HepG2 (cell line): ENCODE results near the gene CDK6. TPM values are rescaled to one million over a fixed set of nuclear protein-coding genes. Genes with fewer than 3 reads are reported as not detected.

Experiments
- ATAC-seq: fragments of 200-7000 bp; cut with Tn5 transposase; 3 replicates; pipeline ENCODE4 v1.9.1; 2020; ENCODE audit warnings: mild to moderate bottlenecking, moderate library complexity
- BruUV-seq: library from RNA; stranded (reverse); fragments of 400-500 nt; replicated peaks from 2 replicates; lab custom pipeline; 2021; lab: Mats Ljungman, UMichigan
- CTCF ChIA-PET: fragments of 300-600 bp; formaldehyde crosslinking; extraction: SDS; loops from one replicate; lab custom pipeline; 2021; ENCODE audit warnings: low total read pairs, inconsistent platforms, low intra/inter-chr PET ratio; lab: Yijun Ruan, JAX
- POLR2A ChIA-PET: fragments of 350-600 bp; sonication (Branson Sonifier 250); formaldehyde crosslinking; loops from one replicate; lab custom pipeline; 2020; ENCODE audit warnings: antibody characterized with exemption, inconsistent platforms; lab: Yijun Ruan, JAX
- DNase-seq: peaks from one replicate; pipeline ENCODE4 v3.0.0-alpha.2; 2015; ENCODE audit warnings: low spot score
- FAIRE-seq: peaks from 3 replicates; lab custom pipeline; 2011; peaks lifted over from hg19 to GRCh38; lab: Jason Lieb, UNC
- H2AFZ ChIP-seq: one replicate; pipeline ENCODE4 v1.6.1; 2011; ENCODE audit warnings: low read length, inconsistent platforms
- H3K27ac ChIP-seq: fragments of 300-600 bp; 3 replicates; pipeline ENCODE4 v1.8.0; 2011; ENCODE audit warnings: mixed run types, mild to moderate bottlenecking, mixed read lengths, low read length, inconsistent platforms; ENCODE audit not compliant: insufficient read depth; ENCODE audit errors: extremely low read length
- H3K27me3 ChIP-seq, 2 experiments: fragments of 200-600 bp in 1 of 2; 2 replicates in 1 of 2; 3 replicates in 1 of 2; pipeline versions ENCODE4 v1.6.0 to v1.8.0; 2011; ENCODE audit warnings: low read length in 2 of 2, mild to moderate bottlenecking in 2 of 2, moderate library complexity in 2 of 2, inconsistent platforms in 1 of 2; ENCODE audit not compliant: insufficient read depth in 2 of 2, control insufficient read depth in 1 of 2
- H3K36me3 ChIP-seq, 2 experiments: fragments of 200-600 bp in 1 of 2; replicated peaks in 1 of 2; 2 replicates in 1 of 2; 3 replicates in 1 of 2; pipeline versions ENCODE4 v1.5.1 to v1.8.0; 2011; ENCODE audit warnings: low read length in 2 of 2, inconsistent platforms in 1 of 2; ENCODE audit not compliant: insufficient read depth in 2 of 2, control insufficient read depth in 1 of 2
- H3K4me1 ChIP-seq: 2 replicates; pipeline ENCODE4 v1.5.1; 2012; ENCODE audit warnings: low read length, inconsistent platforms; ENCODE audit not compliant: insufficient read depth
- H3K4me2 ChIP-seq: 2 replicates; pipeline ENCODE4 v1.6.0; 2011; ENCODE audit warnings: low read depth, low read length, inconsistent platforms
- H3K4me3 ChIP-seq, 3 experiments: fragments of 200-600 bp in 1 of 3; sonication (generic), shearing (Covaris generic) in 1 of 3; replicated peaks in 1 of 3; 2 replicates each; pipeline ENCODE4 v1.5.1; 2011 to 2016; ENCODE audit warnings: low read length in 3 of 3, inconsistent platforms in 2 of 3, low read depth in 2 of 3, mild to moderate bottlenecking in 2 of 3, control low read depth in 1 of 3, mixed read lengths in 1 of 3; ENCODE audit not compliant: insufficient read depth in 1 of 3
- H3K79me2 ChIP-seq: one replicate; pipeline ENCODE4 v1.6.1; 2011; ENCODE audit warnings: low read length, inconsistent platforms; ENCODE audit not compliant: insufficient read depth
- H3K9ac ChIP-seq: 2 replicates; pipeline ENCODE4 v1.6.0; 2011; ENCODE audit warnings: mild to moderate bottlenecking, low read depth, low read length, inconsistent platforms; ENCODE audit not compliant: insufficient read depth
- H3K9me3 ChIP-seq: 2 replicates; pipeline ENCODE4 v1.5.1; 2012; ENCODE audit warnings: mild to moderate bottlenecking, low read length
- H4K20me1 ChIP-seq: 2 replicates; pipeline ENCODE4 v1.6.0; 2011; ENCODE audit warnings: inconsistent platforms, mild to moderate bottlenecking, low read length, moderate library complexity; ENCODE audit not compliant: insufficient read depth
- KDM5B ChIP-seq: sonication (generic); formaldehyde crosslinking; IDR thresholded peaks from 2 replicates; pipeline ENCODE4 v1.4.0; 2020; ENCODE audit warnings: missing genetic modification reagents, mild to moderate bottlenecking, borderline replicate concordance
- SAFB2 ChIP-seq: sonication (generic); formaldehyde crosslinking; IDR thresholded peaks from 2 replicates; pipeline ENCODE4 v1.5.1; 2020; ENCODE audit warnings: missing genetic modification reagents, low read depth, mild to moderate bottlenecking, borderline replicate concordance
- SMYD3 ChIP-seq: sonication (generic); formaldehyde crosslinking; IDR thresholded peaks from 2 replicates; pipeline ENCODE4 v1.8.1; 2023; ENCODE audit warnings: mild to moderate bottlenecking, missing genetic modification reagents
- ZBTB40 ChIP-seq, 2 experiments: fragments of 450-650 bp in 1 of 2; sonication (generic) in 1 of 2; formaldehyde crosslinking in 1 of 2; IDR thresholded peaks; 2 replicates each; pipeline versions ENCODE4 v1.6.1 to v1.8.0; 2016 to 2022; ENCODE audit warnings: antibody characterized with exemption in 1 of 2, mild to moderate bottlenecking in 1 of 2, missing genetic modification reagents in 1 of 2
- ZFP82 ChIP-seq: sonication (generic); formaldehyde crosslinking; IDR thresholded peaks from 2 replicates; pipeline ENCODE4 v1.5.1; 2020; ENCODE audit warnings: mild to moderate bottlenecking, missing genetic modification reagents, borderline replicate concordance
- ZSCAN21 ChIP-seq: sonication (generic); formaldehyde crosslinking; IDR thresholded peaks from 2 replicates; pipeline ENCODE4 v1.8.0; 2022; ENCODE audit warnings: mild to moderate bottlenecking, missing genetic modification reagents, moderate library complexity, borderline replicate concordance
- WGBS: methylation state at CpG from one replicate; pipeline ENCODE4 v1.1.6; 2017; ENCODE audit warnings: low lambda C conversion rate; 5-methylcytosine and 5-hydroxymethylcytosine counted together
- in situ Hi-C: cut with HindIII; loops from 2 replicates; pipeline ENCODE4 v1.10.0; 2017; ENCODE audit warnings: low pct_unique_long_range_greater_than_20kb; ENCODE audit not compliant: extremely low pct_ligation_motif_present
- intact Hi-C: fragments of 100-400 bp; cut with micrococcal nuclease; formaldehyde crosslinking; loops from one replicate; pipeline ENCODE4 v1.10.0; 2022; ENCODE audit not compliant: unreplicated experiment
- polyA plus RNA-seq, 8 experiments: library from polyadenylated mRNA; depleted of rRNA in 3 of 8; stranded (reverse) in 7 of 8; unstranded in 1 of 8; fragments of >200 nt; fragmentation: Illumina TruSeq in 4 of 8; extraction: Trizol in 4 of 8; gene quantifications; 2 replicates each; pipeline versions ENCODE4 v1.2.1 to v1.2.3, GENCODE V29; 2011 to 2016; ENCODE audit warnings: low read depth in 4 of 8, missing spikeins in 1 of 8, mixed read lengths in 1 of 8; ENCODE audit not compliant: insufficient read depth in 1 of 8
- total RNA-seq, 5 experiments: library from RNA; depleted of rRNA; stranded (reverse); fragments of >200 nt; fragmentation: Illumina TruSeq; extraction: Trizol; gene quantifications; 2 replicates each; pipeline ENCODE4 v1.2.3, GENCODE V29; 2016; ENCODE audit warnings: low read depth in 1 of 5

The CDK6 gene
- total and polyA plus RNA-seq, 2 of the 13 experiments (the other 11 are each of a cell fraction or from before 2014, with no cell fraction given): 34.6 to 90.8 TPM

GRCh38 chr7:92615861-92616260 is 220.5 kb downstream of the CDK6 start:
- Histone ChIP-seq H4K20me1 (peaks cover 6% of the 10 kb centered on the region; the same call in 1 of the 2 replicates), H3K4me2 (no peak overlapping the region), H3K4me1 (no peaks in the 10 kb centered on the region), H3K9ac (no peak overlapping the region), H3K27me3 (no peaks in the 10 kb centered on the region), H3K4me3 (no peak overlapping the region), H3K79me2 (no peaks in the 10 kb centered on the region), H3K36me3 (peaks cover 35 to 86% of the 10 kb centered on the region in 2 experiments), H2AFZ (no peak overlapping the region), H3K27ac (no peak overlapping the region), H3K9me3 (no peaks in the 10 kb centered on the region)
- in situ Hi-C loops: no loop called here
- FAIRE-seq (no peak), ATAC-seq (no peak), DNase-seq (no peak)
- TF ChIP-seq SAFB2 (no peak), ZBTB40 (IDR thresholded peaks at IDR 0.05) (no peak), ZBTB40 (CRISPR knock-in tag; IDR thresholded peaks at IDR 0.05) (no peak), SMYD3 (CRISPR knock-in tag) (no peak), ZFP82 (CRISPR knock-in tag) (no peak), KDM5B (no peak), ZSCAN21 (CRISPR knock-in tag) (no peak)
- BruUV-seq: no TSS peak
- ChIA-PET POLR2A (no interaction called here), CTCF (no interaction called here)
- 100% methylated on average over 1 of the region's 1 CpG for WGBS
- intact Hi-C loops: no loop called here
